Right atrium auricular region (tissue), 2 donors: ENCODE results near the gene PPM1H. TPM values are rescaled to one million over a fixed set of nuclear protein-coding genes. Genes with fewer than 3 reads are reported as not detected.

Source experiments
- DNase-seq: peaks from one replicate; pipeline ENCODE4 v3.0.0-alpha.2; 2019; ENCODE audit warnings: low spot score
- H3K27ac ChIP-seq, 2 donors: fragments of 200-600 bp; sonication (generic); 1 replicate in 1 of 2; 2 replicates in 1 of 2; pipeline ENCODE4 v1.5.1; 2016 to 2019
- H3K27me3 ChIP-seq, 2 donors: fragments of 200-600 bp; sonication (generic); one replicate each; pipeline versions ENCODE4 v1.5.1 to v1.6.0; 2017 to 2019
- H3K36me3 ChIP-seq: fragments of 200-600 bp; sonication (generic); one replicate; pipeline ENCODE4 v1.5.1; 2016
- H3K4me1 ChIP-seq, 2 donors: fragments of 200-600 bp; sonication (generic); one replicate each; pipeline versions ENCODE4 v1.5.1 to v1.6.0; 2017 to 2019
- H3K4me3 ChIP-seq, 2 donors: fragments of 200-600 bp; sonication (generic); 1 replicate in 1 of 2; 2 replicates in 1 of 2; pipeline ENCODE4 v1.5.1; 2017 to 2019; ENCODE audit warnings: mild to moderate bottlenecking in 1 of 2, moderate library complexity in 1 of 2
- H3K9me3 ChIP-seq, 2 donors: fragments of 200-600 bp; sonication (generic); one replicate each; pipeline ENCODE4 v1.5.1; 2019
- total RNA-seq, 2 donors: library from RNA; depleted of rRNA; stranded (reverse); fragments of >200 nt; gene quantifications; one replicate each; pipeline ENCODE4 v1.1.0, GENCODE V29; 2016
- TF ChIP-seq, protein P1 (sequence below), 2 donors: fragments of 200-600 bp; sonication (generic); IDR thresholded peaks; one replicate each; pipeline ENCODE4 v1.5.1; 2019; ENCODE audit warnings: antibody characterized with exemption in 2 of 2

Gene PPM1H
- total RNA-seq, 2 donors from 2014 or later, result 3.1 to 5.0 TPM

- H3K36me3 ChIP-seq, result no peaks in the 10 kb centered on the region
- no peaks in the 10 kb centered on the region for H3K9me3 ChIP-seq
- no peaks in the 10 kb centered on the region for H3K27me3 ChIP-seq
- H3K4me3 ChIP-seq, result no peak overlapping the region
- DNase-seq, result no peak
- TF ChIP-seq, protein P1, sequence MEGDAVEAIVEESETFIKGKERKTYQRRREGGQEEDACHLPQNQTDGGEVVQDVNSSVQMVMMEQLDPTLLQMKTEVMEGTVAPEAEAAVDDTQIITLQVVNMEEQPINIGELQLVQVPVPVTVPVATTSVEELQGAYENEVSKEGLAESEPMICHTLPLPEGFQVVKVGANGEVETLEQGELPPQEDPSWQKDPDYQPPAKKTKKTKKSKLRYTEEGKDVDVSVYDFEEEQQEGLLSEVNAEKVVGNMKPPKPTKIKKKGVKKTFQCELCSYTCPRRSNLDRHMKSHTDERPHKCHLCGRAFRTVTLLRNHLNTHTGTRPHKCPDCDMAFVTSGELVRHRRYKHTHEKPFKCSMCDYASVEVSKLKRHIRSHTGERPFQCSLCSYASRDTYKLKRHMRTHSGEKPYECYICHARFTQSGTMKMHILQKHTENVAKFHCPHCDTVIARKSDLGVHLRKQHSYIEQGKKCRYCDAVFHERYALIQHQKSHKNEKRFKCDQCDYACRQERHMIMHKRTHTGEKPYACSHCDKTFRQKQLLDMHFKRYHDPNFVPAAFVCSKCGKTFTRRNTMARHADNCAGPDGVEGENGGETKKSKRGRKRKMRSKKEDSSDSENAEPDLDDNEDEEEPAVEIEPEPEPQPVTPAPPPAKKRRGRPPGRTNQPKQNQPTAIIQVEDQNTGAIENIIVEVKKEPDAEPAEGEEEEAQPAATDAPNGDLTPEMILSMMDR (IDR thresholded peaks at IDR 0.05), result no peak
- no peak overlapping the region for H3K27ac ChIP-seq
- H3K4me1 ChIP-seq, result no peaks in the 10 kb centered on the region
These were observed 283.8 kb downstream of the PPM1H start for GRCh38 chr12:62651138-62651537.

DNA sequence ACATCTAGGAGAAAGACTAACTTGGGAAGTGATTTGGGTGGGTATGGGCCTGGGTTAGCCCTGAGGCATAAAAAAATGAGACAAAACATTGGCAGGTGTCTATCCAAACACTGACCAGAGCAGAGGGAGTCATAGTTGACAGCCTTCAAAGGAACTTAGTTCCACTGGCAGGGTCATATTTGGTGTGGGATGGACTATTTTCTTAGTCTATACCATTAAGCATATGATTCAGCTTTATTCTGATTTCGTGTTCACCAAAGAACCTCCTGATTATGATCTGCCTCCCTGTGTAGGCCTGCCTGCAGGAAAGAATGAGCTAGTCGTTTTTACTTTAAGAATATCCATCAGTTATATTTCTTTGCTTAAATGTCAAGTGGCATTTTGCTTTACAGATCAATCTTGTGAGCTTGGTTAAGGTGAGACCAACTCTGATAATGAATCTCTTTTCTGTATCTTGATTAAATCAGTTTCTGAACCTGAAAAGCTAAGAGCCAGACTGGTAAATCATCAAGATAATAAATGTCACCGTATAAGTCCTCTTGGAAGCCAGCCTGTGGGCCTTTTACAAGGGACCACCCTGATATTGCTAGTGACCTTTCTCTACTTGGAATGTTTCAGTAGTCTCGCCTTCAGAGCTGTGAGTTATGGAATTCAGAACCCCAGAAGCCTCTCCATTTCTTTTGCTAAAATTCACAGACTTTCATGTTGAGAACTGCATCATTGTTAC is 285.4 kb downstream of the PPM1H start:
- Histone ChIP-seq H3K27me3 (no peaks in the 10 kb centered on the region), H3K27ac (no peak overlapping the region), H3K36me3 (no peaks in the 10 kb centered on the region), H3K4me3 (no peak overlapping the region), H3K4me1 (no peaks in the 10 kb centered on the region), H3K9me3 (no peaks in the 10 kb centered on the region)
- DNase-seq, result no peak
- TF ChIP-seq, protein P1 (IDR thresholded peaks at IDR 0.05), result no peak

GRCh38 chr12:62647586-62647985 is 287.4 kb downstream of the PPM1H start:
- H3K9me3 ChIP-seq, result no peaks in the 10 kb centered on the region
- DNase-seq, result no peak
- H3K27ac ChIP-seq, result peak overlapping the region in 1 of 2 donors; percentile 18
- H3K27me3 ChIP-seq, result no peaks in the 10 kb centered on the region
- TF ChIP-seq, protein P1 (IDR thresholded peaks at IDR 0.05), result no peak
- no peaks in the 10 kb centered on the region for H3K4me1 ChIP-seq
- no peak overlapping the region for H3K4me3 ChIP-seq
- no peaks in the 10 kb centered on the region for H3K36me3 ChIP-seq

GRCh38 chr12:62646566-62646965 is 288.4 kb downstream of the PPM1H start:
- DNase-seq, result no peak
- H3K36me3 ChIP-seq, result no peaks in the 10 kb centered on the region
- no peak overlapping the region for H3K4me3 ChIP-seq
- H3K9me3 ChIP-seq, result no peaks in the 10 kb centered on the region
- no peak overlapping the region for H3K27ac ChIP-seq
- no peaks in the 10 kb centered on the region for H3K4me1 ChIP-seq
- TF ChIP-seq, protein P1 (IDR thresholded peaks at IDR 0.05), result no peak
- H3K27me3 ChIP-seq, result no peaks in the 10 kb centered on the region

DNA sequence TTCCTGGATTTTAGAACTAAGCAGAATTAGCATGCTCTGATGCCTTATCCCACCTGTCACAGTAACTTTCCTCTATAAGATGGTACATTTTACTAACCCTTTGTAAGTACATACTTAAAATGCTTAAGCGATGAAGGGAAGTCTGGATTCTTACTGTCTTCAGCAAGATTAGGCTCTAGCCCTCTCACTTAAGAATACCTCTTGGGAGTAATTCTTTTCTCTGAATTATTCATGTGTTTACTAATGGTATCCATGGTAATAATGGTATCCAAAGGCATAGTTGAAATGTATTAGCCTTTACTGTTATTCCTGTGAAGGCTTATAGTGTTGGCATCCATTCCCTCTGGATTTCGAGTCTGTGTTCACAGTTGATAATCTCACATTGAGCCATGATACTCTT is 291.5 kb downstream of the PPM1H start:
- Histone ChIP-seq H3K9me3 (no peaks in the 10 kb centered on the region), H3K36me3 (no peaks in the 10 kb centered on the region), H3K4me3 (no peak overlapping the region), H3K27me3 (no peaks in the 10 kb centered on the region), H3K27ac (no peak overlapping the region), H3K4me1 (no peaks in the 10 kb centered on the region)
- TF ChIP-seq, protein P1 (IDR thresholded peaks at IDR 0.05), result no peak
- DNase-seq, result no peak

DNA sequence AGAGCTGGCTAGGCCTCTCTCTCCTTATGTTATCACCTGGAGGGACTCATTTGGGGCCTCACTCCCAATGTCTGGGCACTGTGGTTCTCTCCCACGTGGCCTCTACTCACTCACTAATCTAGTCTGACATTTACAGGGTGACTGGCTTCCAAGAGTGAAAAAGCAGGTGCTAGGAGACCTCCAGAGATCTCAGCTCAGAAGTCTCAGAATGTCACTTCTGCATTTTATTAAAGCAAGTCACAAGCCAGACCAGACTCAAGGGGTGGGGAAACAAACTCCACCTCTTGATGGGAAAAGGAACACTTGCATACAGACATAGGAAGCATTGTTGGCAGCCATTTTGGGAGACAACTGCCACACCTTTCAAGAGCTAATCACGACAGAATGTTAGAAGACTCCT is 292.5 kb downstream of the PPM1H start:
- no peaks in the 10 kb centered on the region for H3K27me3 ChIP-seq
- no peaks in the 10 kb centered on the region for H3K4me1 ChIP-seq
- TF ChIP-seq, protein P1 (IDR thresholded peaks at IDR 0.05), result no peak
- H3K27ac ChIP-seq, result no peak overlapping the region
- no peak for DNase-seq
- no peak overlapping the region for H3K4me3 ChIP-seq
- H3K36me3 ChIP-seq, result no peaks in the 10 kb centered on the region
- H3K9me3 ChIP-seq, result no peaks in the 10 kb centered on the region
